Fibroblast of skin of right biceps (primary cell): Measurements from ENCODE around the gene SULF2.

Source experiments
- DNase-seq: peaks from one replicate; pipeline ENCODE4 v3.0.0-alpha.2; 2013

The SULF2 gene

DNA sequence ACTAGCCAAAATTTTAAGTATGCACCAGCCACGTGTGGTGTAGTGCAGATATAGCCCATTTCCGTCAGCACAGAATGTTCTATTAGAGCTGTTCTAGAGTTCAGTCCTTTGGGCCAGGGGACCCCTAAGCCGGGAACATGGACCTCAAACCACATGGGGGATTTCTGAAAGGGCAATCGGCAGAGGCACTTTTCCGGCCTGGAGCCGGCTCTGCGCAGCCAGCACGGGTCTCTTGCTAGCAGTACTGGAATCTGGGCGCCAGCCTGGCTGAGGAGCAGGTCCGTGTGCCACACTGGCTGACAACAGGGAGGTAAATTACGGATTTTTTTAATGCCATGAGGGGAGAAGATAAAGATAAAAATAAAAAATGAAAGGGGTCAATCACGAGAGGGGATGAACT is 120.5 kb downstream of the SULF2 start:
- no peak for DNase-seq

DNA sequence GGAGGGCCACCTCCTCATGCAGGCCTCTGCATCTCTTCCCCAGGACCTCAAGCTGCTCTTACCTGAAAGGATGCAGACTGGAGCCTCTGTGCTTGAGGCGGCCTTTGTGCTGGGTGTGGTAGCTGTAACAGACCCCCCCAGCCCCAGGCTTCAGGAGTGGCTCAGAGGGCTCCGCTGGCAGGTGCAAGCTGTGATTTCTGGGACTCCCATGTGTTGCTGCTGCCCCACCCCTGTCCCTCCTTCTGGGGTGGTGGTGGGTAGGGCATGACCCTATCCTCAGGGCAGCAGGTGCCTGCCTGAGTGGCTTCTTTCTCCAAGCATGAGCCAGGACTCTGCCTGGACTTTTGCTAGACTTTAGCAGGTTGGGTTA is 121.2 kb downstream of the SULF2 start:
- DNase-seq, result no peak

DNA sequence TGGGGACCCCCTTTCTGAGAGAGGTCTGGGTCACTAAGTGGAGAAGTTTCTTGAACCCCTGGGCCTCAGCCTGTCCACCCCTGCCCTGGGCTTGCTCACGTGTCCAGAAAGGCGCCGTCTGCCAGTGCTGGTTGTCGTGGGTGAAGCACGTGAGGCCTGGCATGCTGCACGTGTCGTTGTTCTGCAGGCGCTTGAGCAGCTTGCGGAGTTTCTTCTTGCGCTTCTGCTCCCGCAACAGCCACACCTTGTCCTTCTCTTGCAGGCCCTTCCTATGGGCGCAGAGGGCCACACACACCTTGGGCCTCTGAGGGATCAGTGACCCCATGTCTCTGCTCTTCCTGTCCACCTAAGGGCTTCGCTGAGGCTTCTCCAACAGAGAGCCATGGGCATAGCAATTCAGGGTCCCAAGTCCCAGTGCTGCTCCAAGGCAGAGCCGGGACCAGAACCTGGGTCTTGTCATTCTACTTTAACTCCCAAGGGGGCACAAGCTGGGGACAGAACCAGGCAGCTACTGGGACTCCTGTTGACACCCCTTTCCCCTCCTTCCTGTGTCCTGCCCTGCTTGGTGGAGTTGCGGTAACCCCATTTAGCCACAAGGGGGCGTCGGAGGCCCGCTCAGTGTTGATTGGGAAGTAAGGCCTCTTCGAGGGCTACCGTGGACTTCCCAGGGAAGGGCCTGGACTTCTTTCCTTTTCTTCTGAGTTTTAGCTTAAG is 121.8 kb downstream of the SULF2 start:
- peak; percentile 75 for DNase-seq

DNA sequence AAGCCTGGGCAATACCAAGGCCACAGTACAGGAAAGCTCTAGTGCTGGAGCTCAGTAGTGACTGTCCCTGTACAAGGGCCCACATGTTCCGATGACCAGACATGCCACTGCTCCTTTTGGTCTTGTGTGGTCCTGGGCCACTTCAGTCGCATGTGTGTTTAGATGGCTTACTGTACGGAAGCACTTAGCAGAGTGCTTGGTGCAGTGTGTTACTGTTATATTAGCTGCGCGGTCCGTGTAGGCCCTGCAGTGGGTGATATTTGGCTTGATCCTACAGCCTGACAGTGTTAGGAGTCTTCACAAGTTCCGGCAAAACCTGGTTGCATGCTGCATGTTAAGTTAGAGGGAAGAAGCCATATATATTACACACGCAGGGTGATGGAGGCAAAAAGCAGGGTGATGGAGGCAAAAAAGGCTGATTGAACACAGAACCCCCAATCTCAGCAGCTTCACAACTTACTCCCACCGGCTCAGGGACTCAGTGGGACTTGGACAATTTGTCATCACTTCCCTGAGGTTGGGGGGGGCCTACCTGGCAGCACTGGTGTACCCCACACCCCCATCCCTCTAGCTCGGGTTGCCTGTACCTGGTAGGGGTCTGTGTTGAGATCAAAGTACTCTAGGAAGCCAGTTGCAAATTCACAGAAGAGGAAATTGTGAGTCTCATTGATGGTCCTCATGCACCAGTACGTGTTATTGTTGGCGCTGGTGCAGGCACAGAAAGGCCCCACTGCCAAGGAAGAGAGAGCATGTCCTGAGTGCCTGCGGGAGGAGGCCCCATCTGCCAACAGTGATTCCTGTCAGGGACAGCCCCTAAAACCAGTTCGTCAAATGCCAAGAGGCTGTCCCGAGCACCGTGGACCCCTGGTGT is 122.6 kb downstream of the SULF2 start:
- DNase-seq, result no peak

DNA sequence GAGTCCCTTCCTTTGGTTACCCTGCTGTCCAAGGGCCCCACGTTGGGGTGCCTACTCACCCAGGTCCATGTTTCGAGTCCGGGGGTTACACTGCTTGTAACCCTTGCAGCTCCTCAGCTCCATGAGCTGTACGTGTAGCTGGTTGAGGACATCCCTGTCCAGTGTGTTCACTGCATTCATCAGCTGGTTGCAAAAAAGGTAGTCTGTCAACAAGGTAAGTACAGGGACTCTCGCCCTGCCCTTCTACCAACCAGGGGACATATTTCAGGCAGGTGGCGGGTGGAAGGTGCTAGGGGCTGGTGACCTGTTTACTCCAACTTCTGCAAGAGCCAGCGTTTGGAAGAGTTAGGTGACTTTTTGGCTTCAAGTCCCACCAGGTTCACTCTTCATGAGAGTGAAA is 123.6 kb downstream of the SULF2 start:
- no peak for DNase-seq

DNA sequence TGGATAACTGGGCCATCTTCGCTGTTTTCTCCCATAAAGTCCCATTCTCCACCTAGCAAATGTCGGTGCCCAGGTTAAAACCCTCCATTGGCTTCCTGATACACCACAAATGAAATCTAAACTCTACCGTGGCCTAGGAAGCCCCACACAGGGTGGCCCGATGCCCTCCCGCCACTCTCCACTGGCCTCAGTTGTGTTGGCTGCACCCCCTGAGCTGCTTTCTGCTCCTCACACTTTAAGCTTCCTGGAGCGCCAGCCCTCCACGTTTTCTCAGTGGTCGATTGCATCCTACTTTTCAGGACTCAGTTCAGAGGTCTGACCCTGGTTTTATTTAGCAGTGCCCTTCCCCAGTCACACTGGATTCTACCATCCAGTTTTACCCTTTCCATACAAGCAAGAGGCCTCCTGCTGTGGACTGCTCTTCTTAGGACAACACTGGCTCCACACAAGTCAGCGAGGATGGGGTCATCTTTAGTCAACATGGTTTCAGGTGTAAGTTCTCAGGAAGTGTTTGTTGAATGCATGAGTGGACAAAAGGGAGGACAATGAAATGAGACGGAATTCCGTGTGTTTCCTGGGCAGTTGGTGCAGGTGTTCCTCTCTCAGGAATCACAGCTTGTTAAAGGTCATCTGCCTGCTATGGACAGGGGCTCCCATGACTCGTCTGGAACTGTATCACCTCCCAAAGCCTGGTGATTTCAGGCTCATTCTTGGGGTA is 124.1 kb downstream of the SULF2 start:
- no peak for DNase-seq

DNA sequence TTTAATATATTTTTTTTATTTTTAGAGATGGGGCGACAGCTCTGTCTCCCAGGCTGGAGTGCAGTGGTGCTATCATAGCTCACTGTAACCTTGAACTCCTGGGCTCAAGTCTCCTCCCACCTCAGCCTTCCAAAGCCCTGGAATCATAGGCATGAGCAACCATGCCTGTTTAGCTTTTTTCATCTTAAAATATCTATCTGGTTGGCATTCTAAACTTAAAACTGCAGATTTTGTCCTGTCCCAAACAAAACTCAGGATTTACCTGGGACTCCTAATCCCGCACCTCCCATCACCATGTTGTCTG is 124.7 kb downstream of the SULF2 start:
- DNase-seq, result no peak

DNA sequence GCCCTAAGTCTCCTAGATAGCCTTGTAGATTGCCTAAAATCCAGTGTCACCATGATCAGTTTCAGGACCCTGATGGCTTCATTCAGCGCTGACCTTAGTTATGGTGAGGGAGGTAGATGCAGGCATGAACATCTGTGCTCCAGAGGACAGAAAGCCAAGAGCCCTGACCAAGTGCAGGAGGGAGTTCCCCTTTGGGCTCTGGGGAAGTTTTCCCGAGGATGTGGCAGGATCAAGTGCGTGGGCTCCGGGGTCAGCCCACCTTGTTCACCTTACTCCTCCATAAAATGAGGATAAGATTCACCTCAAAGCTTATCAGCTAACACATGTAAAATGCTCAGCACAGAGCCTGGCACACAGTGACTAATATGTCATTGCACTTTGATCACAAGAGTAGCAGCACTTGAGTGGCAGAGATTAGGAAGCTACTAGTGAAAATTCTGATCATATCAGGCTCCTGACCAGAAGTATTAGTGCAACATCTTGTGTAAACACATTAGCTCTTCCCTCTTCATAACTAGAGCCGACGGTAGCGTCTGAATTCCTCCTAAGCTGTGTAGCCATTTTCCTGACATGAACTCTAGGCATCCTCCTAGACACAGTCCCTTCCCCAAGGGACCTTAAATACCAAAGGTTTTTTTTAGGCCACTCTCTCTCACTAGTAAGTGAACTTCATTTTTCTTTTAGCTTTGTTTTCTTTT is 125.2 kb downstream of the SULF2 start:
- DNase-seq, result no peak

DNA sequence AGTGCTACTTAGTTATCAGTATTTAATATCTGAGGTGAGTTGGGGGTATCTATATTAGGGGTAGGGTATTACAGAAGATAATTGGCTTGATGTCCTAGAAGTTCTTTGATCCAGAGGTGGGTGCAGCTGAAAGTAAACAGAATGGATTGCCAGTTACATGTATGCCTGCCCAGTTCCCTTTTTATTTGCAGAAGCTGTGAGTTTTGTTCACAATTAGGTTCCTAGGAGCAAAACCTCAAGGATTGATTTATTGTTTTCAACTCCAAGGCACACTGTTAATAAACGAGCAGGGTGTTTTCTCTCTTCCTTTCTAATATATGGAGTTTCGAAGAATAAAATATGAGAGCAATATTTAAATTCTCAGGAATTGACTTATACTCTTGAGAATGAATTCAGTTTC is 129.0 kb downstream of the SULF2 start:
- no peak for DNase-seq

DNA sequence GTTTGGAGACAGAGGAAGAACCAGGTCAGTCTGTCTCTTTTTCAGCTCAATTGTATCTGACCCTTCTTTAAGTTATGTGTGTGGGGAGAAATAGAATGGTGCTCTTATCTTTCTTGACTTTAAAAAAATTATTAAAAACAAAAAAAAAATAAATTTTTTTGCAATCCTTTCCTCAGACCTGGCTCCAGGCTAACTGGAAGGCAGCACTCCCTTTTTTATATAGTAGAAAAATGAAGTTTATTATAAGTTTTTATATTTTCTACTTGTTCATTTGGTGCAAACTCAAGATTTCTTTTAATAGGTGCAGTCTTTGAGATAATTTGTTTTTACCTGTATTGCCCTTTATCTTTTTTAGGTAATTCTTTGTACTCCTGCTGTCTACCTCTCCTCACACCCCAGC is 129.6 kb downstream of the SULF2 start:
- no peak for DNase-seq

DNA sequence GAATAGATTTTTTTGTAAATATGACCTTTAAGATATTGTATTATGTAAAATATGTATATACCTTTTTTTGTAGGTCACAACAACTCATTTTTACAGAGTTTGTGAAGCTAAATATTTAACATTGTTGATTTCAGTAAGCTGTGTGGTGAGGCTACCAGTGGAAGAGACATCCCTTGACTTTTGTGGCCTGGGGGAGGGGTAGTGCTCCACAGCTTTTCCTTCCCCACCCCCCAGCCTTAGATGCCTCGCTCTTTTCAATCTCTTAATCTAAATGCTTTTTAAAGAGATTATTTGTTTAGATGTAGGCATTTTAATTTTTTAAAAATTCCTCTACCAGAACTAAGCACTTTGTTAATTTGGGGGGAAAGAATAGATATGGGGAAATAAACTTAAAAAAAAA is 130.9 kb downstream of the SULF2 start:
- DNase-seq, result no peak

DNA sequence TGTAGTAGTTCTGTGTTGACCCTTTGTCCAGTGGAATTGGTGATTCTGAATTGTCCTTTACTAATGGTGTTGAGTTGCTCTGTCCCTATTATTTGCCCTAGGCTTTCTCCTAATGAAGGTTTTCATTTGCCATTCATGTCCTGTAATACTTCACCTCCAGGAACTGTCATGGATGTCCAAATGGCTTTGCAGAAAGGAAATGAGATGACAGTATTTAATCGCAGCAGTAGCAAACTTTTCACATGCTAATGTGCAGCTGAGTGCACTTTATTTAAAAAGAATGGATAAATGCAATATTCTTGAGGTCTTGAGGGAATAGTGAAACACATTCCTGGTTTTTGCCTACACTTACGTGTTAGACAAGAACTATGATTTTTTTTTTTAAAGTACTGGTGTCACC is 131.4 kb downstream of the SULF2 start:
- DNase-seq, result no peak

DNA sequence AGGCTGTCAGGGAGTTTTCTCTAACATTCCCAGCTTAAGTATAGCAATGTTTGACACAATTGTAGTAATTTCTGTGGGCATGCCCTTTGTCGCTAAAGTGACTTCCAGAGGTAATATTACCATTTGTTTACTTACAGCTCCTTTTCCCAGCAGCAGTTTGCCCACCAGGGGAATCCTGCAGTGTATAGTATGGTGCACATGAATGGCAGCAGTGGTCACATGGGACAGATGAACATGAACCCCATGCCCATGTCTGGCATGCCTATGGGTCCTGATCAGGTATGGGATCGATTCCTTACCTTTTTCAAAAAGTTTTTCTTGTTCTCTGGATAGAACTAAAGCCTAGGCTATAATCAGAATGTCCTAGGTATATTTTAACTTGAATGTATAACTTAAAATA is 132.5 kb downstream of the SULF2 start:
- no peak for DNase-seq

DNA sequence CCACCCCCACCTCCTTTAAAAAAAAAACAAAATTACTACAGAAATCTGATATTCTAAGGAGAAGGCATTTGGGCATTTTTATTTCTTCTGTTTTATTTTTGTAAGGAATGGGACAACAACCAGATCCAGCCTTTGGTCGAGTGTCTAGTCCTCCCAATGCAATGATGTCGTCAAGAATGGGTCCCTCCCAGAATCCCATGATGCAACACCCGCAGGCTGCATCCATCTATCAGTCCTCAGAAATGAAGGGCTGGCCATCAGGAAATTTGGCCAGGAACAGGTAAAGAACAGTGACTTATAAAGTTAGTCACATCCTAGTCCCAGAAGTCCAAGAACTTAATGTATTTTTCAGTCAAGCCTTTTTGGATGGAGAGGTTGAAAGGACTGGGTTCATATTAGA is 133.0 kb downstream of the SULF2 start:
- no peak for DNase-seq

DNA sequence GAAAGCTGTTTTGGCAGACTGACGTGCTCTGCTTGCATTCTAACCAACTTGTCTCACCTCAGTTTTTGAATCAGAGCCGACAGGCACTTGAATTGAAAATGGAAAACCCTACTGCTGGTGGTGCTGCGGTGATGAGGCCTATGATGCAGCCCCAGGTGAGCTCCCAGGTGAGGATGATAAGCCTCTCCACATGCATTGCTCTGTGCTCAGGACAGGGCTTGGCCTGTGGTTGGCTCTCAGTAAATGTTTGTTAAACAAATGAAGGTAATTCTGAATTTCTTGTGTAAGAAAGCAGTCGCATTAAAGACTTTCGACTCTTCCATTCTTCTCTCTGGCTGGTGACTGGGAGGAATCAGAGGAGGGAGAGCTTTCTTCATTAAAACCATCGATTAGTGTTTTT is 136.3 kb downstream of the SULF2 start:
- no peak for DNase-seq

DNA sequence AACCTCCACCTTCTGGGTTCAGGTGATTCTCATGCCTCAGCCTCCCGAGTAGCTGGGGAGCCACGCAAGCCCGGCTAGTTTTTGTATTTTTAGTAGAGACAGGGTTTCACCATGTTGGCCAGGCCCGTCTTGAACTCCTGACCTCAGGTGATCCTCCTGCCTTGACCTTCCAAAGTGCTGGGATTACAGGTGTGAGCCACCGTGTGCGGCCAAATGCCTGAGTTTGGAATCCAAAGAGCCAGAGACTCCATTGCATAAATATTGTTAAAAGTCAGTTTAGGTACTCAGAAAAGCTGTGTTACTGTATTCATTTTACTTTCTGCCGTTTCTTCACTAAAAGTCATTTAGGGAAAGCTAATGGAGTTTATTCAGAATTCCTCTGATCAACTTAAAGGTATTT is 137.3 kb downstream of the SULF2 start:
- DNase-seq, result no peak

DNA sequence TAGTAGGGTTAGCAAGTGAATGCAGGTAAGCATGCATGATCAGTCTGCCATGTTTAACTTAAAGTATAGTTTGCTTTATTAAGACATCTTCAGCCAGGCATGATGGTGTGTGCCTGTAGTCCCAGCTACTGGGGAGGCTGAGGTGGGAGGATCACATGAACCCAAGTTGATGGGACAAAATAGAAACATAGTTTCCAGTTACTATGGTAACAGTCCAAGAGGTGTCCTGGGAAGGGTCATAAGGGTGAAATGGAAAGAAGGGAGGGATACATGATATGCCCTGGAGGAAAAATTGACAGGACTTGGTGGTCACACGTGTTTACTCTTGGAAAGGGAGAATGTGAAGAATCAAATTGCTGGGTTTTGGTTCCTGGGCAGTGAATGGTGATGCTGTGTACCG is 139.6 kb downstream of the SULF2 start:
- DNase-seq, result no peak

DNA sequence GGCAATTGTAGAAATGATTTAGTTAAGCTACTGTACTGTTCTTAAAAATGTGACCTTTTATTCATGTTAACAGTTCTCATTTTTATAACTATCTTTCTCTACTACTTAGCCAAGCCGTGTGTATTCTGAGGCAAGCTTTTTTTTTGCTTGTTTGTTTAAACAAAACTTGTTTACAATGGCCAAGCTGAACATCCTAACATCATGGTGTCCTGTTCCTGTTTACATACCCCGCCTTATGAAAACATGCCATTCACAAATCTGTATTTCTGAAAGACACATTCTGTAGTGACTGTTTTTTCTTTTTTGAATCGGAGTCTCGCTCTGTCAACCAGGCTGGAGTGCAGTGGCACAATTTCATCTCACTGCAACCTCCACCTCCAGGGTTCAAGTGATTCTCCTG is 142.7 kb downstream of the SULF2 start:
- DNase-seq, result no peak

DNA sequence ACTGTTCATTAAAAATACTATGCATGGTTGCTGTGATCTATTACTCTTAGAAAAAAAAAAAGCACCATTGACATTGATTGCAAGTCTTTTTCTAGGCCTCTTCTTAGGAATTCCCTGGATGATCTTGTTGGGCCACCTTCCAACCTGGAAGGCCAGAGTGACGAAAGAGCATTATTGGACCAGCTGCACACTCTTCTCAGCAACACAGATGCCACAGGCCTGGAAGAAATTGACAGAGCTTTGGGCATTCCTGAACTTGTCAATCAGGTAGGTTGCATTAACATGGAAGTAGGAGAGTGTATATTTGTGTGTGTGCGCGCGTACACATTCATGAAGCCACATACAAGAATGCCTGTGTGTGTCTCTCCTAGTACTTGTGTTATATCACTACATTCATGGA is 143.2 kb downstream of the SULF2 start:
- no peak for DNase-seq

DNA sequence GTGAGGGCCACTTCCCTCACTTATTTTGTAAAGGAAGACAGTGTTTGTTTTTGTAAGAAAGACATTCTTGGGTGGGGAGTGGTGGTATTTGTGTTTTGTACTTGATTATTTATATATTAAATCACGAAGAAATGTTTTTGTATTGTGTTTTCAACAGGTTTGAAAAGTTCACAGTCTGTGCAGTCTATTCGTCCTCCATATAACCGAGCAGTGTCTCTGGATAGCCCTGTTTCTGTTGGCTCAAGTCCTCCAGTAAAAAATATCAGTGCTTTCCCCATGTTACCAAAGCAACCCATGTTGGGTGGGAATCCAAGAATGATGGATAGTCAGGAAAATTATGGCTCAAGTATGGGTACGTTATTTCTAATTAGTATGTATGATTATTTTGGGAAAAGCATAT is 146.4 kb downstream of the SULF2 start:
- no peak for DNase-seq

DNA sequence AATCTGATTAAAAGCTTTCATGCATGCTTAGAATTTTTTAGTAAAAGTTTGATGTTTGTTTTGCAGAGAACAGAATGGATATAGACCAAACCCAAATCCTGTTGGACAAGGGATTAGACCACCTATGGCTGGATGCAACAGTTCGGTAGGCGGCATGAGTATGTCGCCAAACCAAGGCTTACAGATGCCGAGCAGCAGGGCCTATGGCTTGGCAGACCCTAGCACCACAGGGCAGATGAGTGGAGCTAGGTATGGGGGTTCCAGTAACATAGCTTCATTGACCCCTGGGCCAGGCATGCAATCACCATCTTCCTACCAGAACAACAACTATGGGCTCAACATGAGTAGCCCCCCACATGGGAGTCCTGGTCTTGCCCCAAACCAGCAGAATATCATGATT is 150.0 kb downstream of the SULF2 start:
- DNase-seq, result no peak

DNA sequence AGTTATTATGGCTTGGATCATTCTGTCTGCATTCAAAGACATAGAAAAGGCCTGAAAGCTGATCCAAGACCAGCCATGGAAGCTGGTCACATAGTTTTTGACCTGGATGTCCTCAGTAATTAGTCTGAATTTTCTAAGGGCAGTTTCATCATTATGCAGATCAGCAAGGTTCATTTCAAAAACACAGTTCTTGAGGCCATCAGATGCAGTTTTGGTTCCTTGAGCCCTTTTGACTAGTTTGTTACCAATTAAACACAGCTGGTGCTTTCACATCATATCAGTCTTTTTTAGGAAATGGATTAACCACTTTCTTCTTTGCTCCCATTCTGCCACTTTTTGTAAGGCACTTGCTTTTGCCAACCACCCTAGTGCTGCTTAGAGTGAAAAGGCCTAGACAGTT is 154.2 kb downstream of the SULF2 start:
- no peak for DNase-seq

DNA sequence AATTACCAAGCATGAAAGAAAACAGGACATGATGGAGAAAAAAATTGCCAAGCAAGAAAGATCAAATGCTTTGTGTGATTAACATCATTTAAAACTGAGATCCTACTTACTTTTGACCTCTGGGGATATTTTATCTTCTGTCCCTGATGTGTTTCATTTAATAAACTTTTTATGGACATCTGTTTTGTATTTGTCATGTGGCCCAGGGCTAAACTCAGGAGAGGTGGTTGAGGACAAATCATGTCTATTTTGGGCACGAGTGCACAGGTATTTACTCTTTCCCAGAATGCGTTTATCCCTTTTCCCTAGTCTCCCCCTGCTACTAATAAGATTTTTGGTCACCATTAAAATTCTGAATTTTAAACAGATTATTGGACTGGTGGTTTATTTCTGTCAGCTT is 155.4 kb downstream of the SULF2 start:
- DNase-seq, result no peak

DNA sequence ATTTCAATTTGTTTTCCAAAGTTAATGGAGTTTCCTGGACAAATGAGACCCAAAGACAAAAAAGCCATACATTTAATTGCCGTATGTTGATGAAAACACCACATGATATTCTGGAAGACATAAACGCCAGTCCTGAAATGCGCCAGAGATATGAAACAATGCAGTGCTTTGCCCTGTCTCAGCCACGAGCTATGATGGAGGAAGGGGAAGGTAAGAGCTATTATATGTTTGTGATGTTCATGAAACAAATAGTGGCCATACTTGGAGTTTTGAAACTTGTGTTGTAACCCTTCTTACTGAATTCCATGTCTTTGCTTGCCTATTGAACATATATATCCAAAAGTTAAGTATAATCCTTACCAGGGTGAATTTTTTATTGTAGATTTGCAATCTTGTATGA is 157.7 kb downstream of the SULF2 start:
- DNase-seq, result no peak
